ENCODE data around the gene SLC25A29. TPM values are rescaled to one million over a fixed set of nuclear protein-coding genes. Genes with fewer than 3 reads are reported as not detected.

The SLC25A29 gene
- total and polyA plus RNA-seq, 2 of the 13 experiments (the other 11 are each of a cell fraction or from before 2014, with no cell fraction given) = 12.2 to 17.2 TPM

DNA sequence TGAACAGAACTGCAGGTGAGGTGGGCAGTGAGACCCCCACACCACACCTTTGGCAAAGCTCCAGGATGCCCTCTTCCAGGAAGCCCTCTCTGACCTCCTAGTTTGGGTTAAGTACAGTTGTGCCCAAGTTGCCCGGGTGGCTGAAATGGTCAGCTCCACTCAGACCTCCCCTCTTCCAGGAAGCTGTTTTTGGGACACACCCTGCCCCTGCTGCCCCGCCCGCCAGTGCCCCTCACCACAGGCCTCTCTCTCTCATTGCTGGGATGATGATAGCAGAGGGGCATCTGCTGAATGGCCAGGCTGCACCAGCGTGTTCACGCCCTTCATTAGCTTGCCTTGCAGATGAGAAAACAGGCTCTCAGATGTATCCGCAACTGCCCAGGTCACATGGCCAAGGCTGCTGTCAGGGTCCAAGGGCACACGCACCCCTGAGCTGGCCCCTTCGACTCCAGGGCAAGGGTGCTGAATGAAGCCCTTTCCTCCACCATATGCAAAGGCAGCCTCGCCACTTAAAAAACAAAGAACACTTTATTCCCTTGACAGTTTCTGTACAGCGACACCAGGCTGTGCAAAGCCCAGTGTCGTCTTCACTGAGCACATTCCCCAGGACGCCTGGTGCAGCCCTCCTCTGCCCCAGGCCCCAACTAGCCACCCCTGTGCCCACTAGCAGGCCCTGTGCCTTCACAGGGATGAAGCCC lies 15.5 kb downstream of the SLC25A29 start (continued):
- no peak for TF ChIP-seq AGO1 (IDR thresholded peaks at IDR 0.05; ENCODE audit: low read depth, low read length, poor library complexity, severe bottlenecking)
- no peak for TF ChIP-seq SP1 (IDR thresholded peaks at IDR 0.05)
- TF ChIP-seq SP1 (CRISPR knock-in tag; IDR thresholded peaks at IDR 0.05) = no peak
- TF ChIP-seq ZBTB33 (CRISPR knock-in tag; IDR thresholded peaks at IDR 0.05) = peak; percentile 54; the same call in 1 of the 2 replicates
- TF ChIP-seq, protein P1, sequence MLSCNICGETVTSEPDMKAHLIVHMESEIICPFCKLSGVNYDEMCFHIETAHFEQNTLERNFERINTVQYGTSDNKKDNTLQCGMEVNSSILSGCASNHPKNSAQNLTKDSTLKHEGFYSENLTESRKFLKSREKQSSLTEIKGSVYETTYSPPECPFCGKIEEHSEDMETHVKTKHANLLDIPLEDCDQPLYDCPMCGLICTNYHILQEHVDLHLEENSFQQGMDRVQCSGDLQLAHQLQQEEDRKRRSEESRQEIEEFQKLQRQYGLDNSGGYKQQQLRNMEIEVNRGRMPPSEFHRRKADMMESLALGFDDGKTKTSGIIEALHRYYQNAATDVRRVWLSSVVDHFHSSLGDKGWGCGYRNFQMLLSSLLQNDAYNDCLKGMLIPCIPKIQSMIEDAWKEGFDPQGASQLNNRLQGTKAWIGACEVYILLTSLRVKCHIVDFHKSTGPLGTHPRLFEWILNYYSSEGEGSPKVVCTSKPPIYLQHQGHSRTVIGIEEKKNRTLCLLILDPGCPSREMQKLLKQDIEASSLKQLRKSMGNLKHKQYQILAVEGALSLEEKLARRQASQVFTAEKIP (CRISPR knock-in tag; IDR thresholded peaks at IDR 0.05; ENCODE audit: borderline replicate concordance) = no peak
- no peak for TF ChIP-seq KMT2A (CRISPR knock-in tag; IDR thresholded peaks at IDR 0.05)
- TF ChIP-seq USF2 (IDR thresholded peaks at IDR 0.05; ENCODE audit: low read depth, low read length) = peak; percentile 76
- TF ChIP-seq USF2 (CRISPR knock-in tag; IDR thresholded peaks at IDR 0.05; ENCODE audit: borderline replicate concordance) = peak; percentile 89
- TF ChIP-seq FOXA3 (CRISPR knock-in tag; IDR thresholded peaks at IDR 0.05) = peak; percentile 48; the same call in 1 of the 2 replicates
- TF ChIP-seq SOX5 (CRISPR knock-in tag; IDR thresholded peaks at IDR 0.05; ENCODE audit: borderline replicate concordance) = peak; percentile 73; the same call in 1 of the 2 replicates
- no peak for TF ChIP-seq POLR2AphosphoS2 (IDR thresholded peaks at IDR 0.05; ENCODE audit: low read depth, low read length)
- no peak for TF ChIP-seq NFE2L2 (IDR thresholded peaks at IDR 0.05; ENCODE audit: low read length)
- no peak for TF ChIP-seq GLI4 (CRISPR knock-in tag; IDR thresholded peaks at IDR 0.05; ENCODE audit: borderline replicate concordance)
- no peak for TF ChIP-seq CCAR2 (optimal IDR thresholded peaks at IDR 0.05; ENCODE audit: low read depth, low read length)
- TF ChIP-seq, protein P2, sequence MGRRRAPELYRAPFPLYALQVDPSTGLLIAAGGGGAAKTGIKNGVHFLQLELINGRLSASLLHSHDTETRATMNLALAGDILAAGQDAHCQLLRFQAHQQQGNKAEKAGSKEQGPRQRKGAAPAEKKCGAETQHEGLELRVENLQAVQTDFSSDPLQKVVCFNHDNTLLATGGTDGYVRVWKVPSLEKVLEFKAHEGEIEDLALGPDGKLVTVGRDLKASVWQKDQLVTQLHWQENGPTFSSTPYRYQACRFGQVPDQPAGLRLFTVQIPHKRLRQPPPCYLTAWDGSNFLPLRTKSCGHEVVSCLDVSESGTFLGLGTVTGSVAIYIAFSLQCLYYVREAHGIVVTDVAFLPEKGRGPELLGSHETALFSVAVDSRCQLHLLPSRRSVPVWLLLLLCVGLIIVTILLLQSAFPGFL (CRISPR knock-in tag; IDR thresholded peaks at IDR 0.05) = no peak
- no peak for TF ChIP-seq ZNF263 (CRISPR knock-in tag; IDR thresholded peaks at IDR 0.05)
- TF ChIP-seq ZNF563 (CRISPR knock-in tag; IDR thresholded peaks at IDR 0.05) = peak; percentile 38; the same call in 1 of the 2 replicates
- peak; percentile 60; the same call in 1 of the 2 replicates for TF ChIP-seq RFXAP (CRISPR knock-in tag; IDR thresholded peaks at IDR 0.05; ENCODE audit: borderline replicate concordance)
- TF ChIP-seq CSRNP2 (CRISPR knock-in tag; conservative IDR thresholded peaks at IDR 0.05; ENCODE audit: low read depth) = no peak
- TF ChIP-seq, protein P3, sequence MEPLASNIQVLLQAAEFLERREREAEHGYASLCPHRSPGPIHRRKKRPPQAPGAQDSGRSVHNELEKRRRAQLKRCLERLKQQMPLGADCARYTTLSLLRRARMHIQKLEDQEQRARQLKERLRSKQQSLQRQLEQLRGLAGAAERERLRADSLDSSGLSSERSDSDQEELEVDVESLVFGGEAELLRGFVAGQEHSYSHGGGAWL (CRISPR knock-in tag; IDR thresholded peaks at IDR 0.05) = no peak
- 0 out of 2 replicates have a peak, but pooled peaks have one; percentile 54 for TF ChIP-seq ZNF772 (CRISPR knock-in tag; IDR thresholded peaks at IDR 0.05)
